Cardiac muscle cell (in vitro differentiated cells and primary cell): ENCODE results near the gene SNED1. TPM values are rescaled to one million over a fixed set of nuclear protein-coding genes. Genes with fewer than 3 reads are reported as not detected.

Experiments
- DNase-seq, 2 donors: peaks; one replicate each; pipeline versions ENCODE4 v3.0.0 to v3.0.0-alpha.2; 2010 to 2017; ENCODE audit warnings: low read depth in 1 of 2, low spot score in 1 of 2
- H3K27ac ChIP-seq: fragments of 200-600 bp; sonication (generic); 2 replicates; pipeline ENCODE4 v1.5.1; 2016
- H3K27me3 ChIP-seq: fragments of 200-600 bp; sonication (generic); 2 replicates; pipeline ENCODE4 v1.6.0; 2016; ENCODE audit warnings: control low read depth
- H3K36me3 ChIP-seq: fragments of 200-600 bp; sonication (generic); 2 replicates; pipeline ENCODE4 v1.5.1; 2016; ENCODE audit warnings: control low read depth
- H3K4me1 ChIP-seq: fragments of 200-600 bp; sonication (generic); 2 replicates; pipeline ENCODE4 v1.8.1; 2017; ENCODE audit warnings: low read depth, mild to moderate bottlenecking, mixed run types
- H3K4me3 ChIP-seq: fragments of 200-600 bp; sonication (generic); 2 replicates; pipeline ENCODE4 v1.5.1; 2016; ENCODE audit warnings: mild to moderate bottlenecking
- H3K9me3 ChIP-seq: fragments of 200-600 bp; sonication (generic); 2 replicates; pipeline ENCODE4 v1.5.1; 2017; ENCODE audit warnings: low read depth, mild to moderate bottlenecking, control low read depth
- CTCF ChIP-seq: IDR thresholded peaks from 2 replicates; pipeline ENCODE4 v1.5.1; 2012; ENCODE audit warnings: low read depth, mild to moderate bottlenecking, low read length
- polyA plus RNA-seq: library from polyadenylated mRNA; unstranded; fragments of >200 nt; fragmentation: Nextera tagmentation; extraction: Ambion mirVana; gene quantifications from 2 replicates; pipeline ENCODE4 v1.2.1, GENCODE V29; 2016
- total RNA-seq: library from RNA; depleted of rRNA; stranded (reverse); fragments of >200 nt; gene quantifications from 2 replicates; pipeline ENCODE4 v1.2.3, GENCODE V29; 2016

Gene SNED1
- total and polyA plus RNA-seq, 2 experiments from 2014 or later = 0.09 to 0.76 TPM

GRCh38 chr2:241050624-241051577, 52.5 kb downstream of the SNED1 start:
- no peak for DNase-seq
- no peak for TF ChIP-seq CTCF
- Histone ChIP-seq H3K9me3 (no peaks in the 10 kb centered on the region), H3K4me1 (no peaks in the 10 kb centered on the region), H3K27ac (no peak overlapping the region), H3K27me3 (no peaks in the 10 kb centered on the region), H3K4me3 (no peak overlapping the region), H3K36me3 (no peaks in the 10 kb centered on the region)

GRCh38 chr2:241051578-241052487, 53.4 kb downstream of the SNED1 start:
- no peaks in the 10 kb centered on the region for H3K36me3 ChIP-seq
- H3K27me3 ChIP-seq = no peaks in the 10 kb centered on the region

GRCh38 chr2:241052677-241053360, 54.4 kb downstream of the SNED1 start:
- Histone ChIP-seq H3K4me1 (no peaks in the 10 kb centered on the region), H3K36me3 (no peaks in the 10 kb centered on the region), H3K4me3 (no peak overlapping the region), H3K27ac (no peak overlapping the region), H3K9me3 (no peaks in the 10 kb centered on the region), H3K27me3 (no peaks in the 10 kb centered on the region)
- no peak for DNase-seq
- TF ChIP-seq CTCF = no peak

More at GRCh38 chr2:241051578-241052487, 53.4 kb downstream of the SNED1 start:
- Histone ChIP-seq H3K4me3 (no peak overlapping the region), H3K4me1 (no peaks in the 10 kb centered on the region), H3K27ac (no peak overlapping the region), H3K9me3 (no peaks in the 10 kb centered on the region)
- TF ChIP-seq CTCF = no peak
- DNase-seq = no peak

- H3K9me3 ChIP-seq = no peaks in the 10 kb centered on the region
- no peak overlapping the region for H3K4me3 ChIP-seq
- no peak for TF ChIP-seq CTCF
- H3K4me1 ChIP-seq = no peaks in the 10 kb centered on the region
- no peaks in the 10 kb centered on the region for H3K36me3 ChIP-seq
- DNase-seq = no peak
- no peaks in the 10 kb centered on the region for H3K27me3 ChIP-seq
- H3K27ac ChIP-seq = no peak overlapping the region
These were observed 55.3 kb downstream of the SNED1 start for GRCh38 chr2:241053576-241054251.
